SK-N-SH (cell line): Measurements from ENCODE around the gene CBFB. TPM values are rescaled to one million over a fixed set of nuclear protein-coding genes. Genes with fewer than 3 reads are reported as not detected.

Source experiments
- CTCF ChIA-PET: fragments of 300-600, 350-600 bp; formaldehyde crosslinking; extraction: SDS; loops from one replicate; lab custom pipeline; 2021; lab: Yijun Ruan, JAX
- POLR2A ChIA-PET: fragments of 350-600 bp; sonication (Branson Sonifier 250); formaldehyde crosslinking; extraction: SDS; loops from one replicate; lab custom pipeline; 2020; ENCODE audit warnings: antibody characterized with exemption, inconsistent platforms; lab: Yijun Ruan, JAX
- DNase-seq: peaks from one replicate; pipeline ENCODE4 v3.0.0; 2012
- H2AFZ ChIP-seq: fragments of 200-600 bp; sonication (generic); 2 replicates; pipeline ENCODE4 v1.8.1; 2016; ENCODE audit warnings: antibody characterized with exemption, mild to moderate bottlenecking, low read depth
- H3F3A ChIP-seq: fragments of 200-600 bp; sonication (generic); replicated peaks from 2 replicates; pipeline ENCODE3; 2016; ENCODE audit warnings: antibody characterized with exemption, mild to moderate bottlenecking; ENCODE audit not compliant: insufficient read depth
- H3K27ac ChIP-seq, 2 experiments: fragments of 200-500 bp in 1 of 2; fragments of 200-600 bp in 1 of 2; sonication (Bioruptor generic) in 1 of 2; sonication (generic), shearing (Covaris generic) in 1 of 2; 2 replicates each; pipeline versions ENCODE4 v1.5.1 to v1.6.1; 2014 to 2016; ENCODE audit warnings: low read depth in 2 of 2, inconsistent platforms in 1 of 2, low read length in 1 of 2, mild to moderate bottlenecking in 1 of 2, mixed read lengths in 1 of 2
- H3K27me3 ChIP-seq: fragments of 200-600 bp; sonication (generic), shearing (Covaris generic); 2 replicates; pipeline ENCODE4 v1.6.1; 2016; ENCODE audit warnings: mixed run types; ENCODE audit not compliant: insufficient read depth
- H3K36me3 ChIP-seq, 2 experiments: fragments of 200-500 bp in 1 of 2; fragments of 200-600 bp in 1 of 2; sonication (Bioruptor generic) in 1 of 2; sonication (generic) in 1 of 2; replicated peaks in 1 of 2; 2 replicates each; pipeline versions ENCODE3 to v1.5.1; 2014 to 2016; ENCODE audit warnings: low read length in 1 of 2, mild to moderate bottlenecking in 1 of 2; ENCODE audit not compliant: insufficient read depth in 2 of 2, control insufficient read depth in 1 of 2
- H3K4me1 ChIP-seq, 2 experiments: fragments of 200-500 bp in 1 of 2; fragments of 200-600 bp in 1 of 2; sonication (Bioruptor generic) in 1 of 2; sonication (generic), shearing (Covaris generic) in 1 of 2; 2 replicates each; pipeline versions ENCODE4 v1.5.1 to v1.6.1; 2014 to 2016; ENCODE audit warnings: low read depth in 1 of 2, low read length in 1 of 2, mixed run types in 1 of 2; ENCODE audit not compliant: insufficient read depth in 2 of 2, control insufficient read depth in 1 of 2
- H3K4me2 ChIP-seq: fragments of 200-600 bp; sonication (generic), shearing (Covaris generic); 2 replicates; pipeline ENCODE4 v1.6.1; 2017; ENCODE audit warnings: mixed run types
- H3K4me3 ChIP-seq, 2 experiments: fragments of 200-500 bp in 1 of 2; fragments of 200-600 bp in 1 of 2; sonication (Bioruptor generic) in 1 of 2; sonication (generic), shearing (Covaris generic) in 1 of 2; 2 replicates each; pipeline versions ENCODE4 v1.5.1 to v1.8.1; 2014 to 2016; ENCODE audit warnings: low read depth in 2 of 2, inconsistent platforms in 1 of 2, low read length in 1 of 2, mild to moderate bottlenecking in 1 of 2, mixed read lengths in 1 of 2, moderate library complexity in 1 of 2
- H3K79me2 ChIP-seq: fragments of 200-600 bp; sonication (generic); 2 replicates; pipeline ENCODE4 v1.8.1; 2017; ENCODE audit warnings: mild to moderate bottlenecking; ENCODE audit not compliant: insufficient read depth
- H3K9ac ChIP-seq: fragments of 200-600 bp; sonication (generic); 2 replicates; pipeline ENCODE4 v1.6.1; 2017; ENCODE audit warnings: mixed run types
- H3K9me2 ChIP-seq: fragments of 200-600 bp; sonication (generic); 2 replicates; pipeline ENCODE4 v1.6.1; 2017; ENCODE audit warnings: mixed run types
- H3K9me3 ChIP-seq: fragments of 200-600 bp; sonication (generic); 2 replicates; pipeline ENCODE4 v1.6.1; 2017; ENCODE audit warnings: mixed run types, mild to moderate bottlenecking, moderate library complexity
- H4K20me1 ChIP-seq: fragments of 200-600 bp; sonication (generic); 2 replicates; pipeline ENCODE4 v1.6.1; 2017; ENCODE audit warnings: mild to moderate bottlenecking, mixed run types; ENCODE audit not compliant: insufficient read depth
- CHD2 ChIP-seq: fragments of 150-350 bp; IDR thresholded peaks from 2 replicates; pipeline ENCODE4 v1.6.1; 2018; ENCODE audit warnings: low read length; ENCODE audit not compliant: partially characterized antibody
- ELF1 ChIP-seq: IDR thresholded peaks from 2 replicates; pipeline ENCODE4 v1.4.0; 2012
- EZH2phosphoT487 ChIP-seq: fragments of 200-600 bp; sonication (generic); IDR thresholded peaks from 2 replicates; pipeline ENCODE4 v1.6.1; 2017; ENCODE audit warnings: low read depth, mixed run types, mild to moderate bottlenecking, antibody characterized with exemption, moderate library complexity, borderline replicate concordance
- FOSL2 ChIP-seq: IDR thresholded peaks from 2 replicates; pipeline ENCODE4 v1.4.0; 2012; ENCODE audit warnings: low read depth, mild to moderate bottlenecking, moderate library complexity, borderline replicate concordance
- FOXM1 ChIP-seq: IDR thresholded peaks from 2 replicates; pipeline ENCODE4 v1.4.0; 2012; ENCODE audit warnings: low read depth, mild to moderate bottlenecking
- GABPA ChIP-seq: IDR thresholded peaks from 2 replicates; pipeline ENCODE4 v1.4.0; 2012; ENCODE audit warnings: low read depth, mild to moderate bottlenecking
- NFIC ChIP-seq: IDR thresholded peaks from 2 replicates; pipeline ENCODE4 v1.4.0; 2012; ENCODE audit warnings: borderline replicate concordance
- NRF1 ChIP-seq: IDR thresholded peaks from 2 replicates; pipeline ENCODE4 v1.6.1; 2012; ENCODE audit warnings: low read depth, mild to moderate bottlenecking, low read length
- POLR2AphosphoS5 ChIP-seq: IDR thresholded peaks from 2 replicates; pipeline ENCODE4 v1.6.1; 2012; ENCODE audit warnings: low read depth, low read length
- RAD21 ChIP-seq: IDR thresholded peaks from 2 replicates; pipeline ENCODE4 v1.6.1; 2012; ENCODE audit warnings: mild to moderate bottlenecking, low read length
- RFX5 ChIP-seq: IDR thresholded peaks from 2 replicates; pipeline ENCODE4 v1.6.1; 2012; ENCODE audit warnings: mild to moderate bottlenecking, improper control_type of control experiment, low read length
- RXRA ChIP-seq: IDR thresholded peaks from 2 replicates; pipeline ENCODE4 v1.4.0; 2012; ENCODE audit warnings: low read depth, mild to moderate bottlenecking, borderline replicate concordance
- TEAD4 ChIP-seq: IDR thresholded peaks from 2 replicates; pipeline ENCODE4 v1.4.0; 2012; ENCODE audit warnings: mild to moderate bottlenecking, borderline replicate concordance; ENCODE audit not compliant: insufficient read depth
- YY1 ChIP-seq: IDR thresholded peaks from 2 replicates; pipeline ENCODE4 v1.4.0; 2012; ENCODE audit warnings: low read depth, mild to moderate bottlenecking
- WGBS: methylation state at CpG from one replicate; pipeline ENCODE4 v1.1.6; 2017; ENCODE audit warnings: low lambda C conversion rate; 5-methylcytosine and 5-hydroxymethylcytosine counted together
- polyA plus RNA-seq, 3 experiments: library from polyadenylated mRNA; depleted of rRNA; stranded (reverse); fragments of >200 nt; gene quantifications; 2 replicates each; pipeline ENCODE4 v1.2.3, GENCODE V29; 2012
- TF ChIP-seq, protein P1 (sequence below): IDR thresholded peaks from 2 replicates; pipeline ENCODE4 v1.4.0; 2012; ENCODE audit warnings: low read depth, borderline replicate concordance
- TF ChIP-seq, protein P2 (sequence below): IDR thresholded peaks from 2 replicates; pipeline ENCODE4 v1.4.0; 2012; ENCODE audit warnings: low read depth
- TF ChIP-seq, protein P3 (sequence below): IDR thresholded peaks from 2 replicates; pipeline ENCODE4 v1.6.1; 2012; ENCODE audit warnings: mild to moderate bottlenecking, low read depth, low read length, moderate library complexity
- TF ChIP-seq, protein P4 (sequence below): IDR thresholded peaks from 2 replicates; pipeline ENCODE4; 2012
- TF ChIP-seq, protein P5 (sequence below): IDR thresholded peaks from 2 replicates; pipeline ENCODE4 v1.4.0; 2012; ENCODE audit warnings: low read depth, borderline replicate concordance
- TF ChIP-seq, protein P6 (sequence below): fragments of 150-350 bp; IDR thresholded peaks from 2 replicates; pipeline ENCODE4 v1.6.1; 2016; ENCODE audit warnings: mild to moderate bottlenecking, low read depth, low read length

The CBFB gene
- polyA plus RNA-seq, 1 of the 3 experiments (the other 2 are of a cell fraction), result 40.1 TPM

DNA sequence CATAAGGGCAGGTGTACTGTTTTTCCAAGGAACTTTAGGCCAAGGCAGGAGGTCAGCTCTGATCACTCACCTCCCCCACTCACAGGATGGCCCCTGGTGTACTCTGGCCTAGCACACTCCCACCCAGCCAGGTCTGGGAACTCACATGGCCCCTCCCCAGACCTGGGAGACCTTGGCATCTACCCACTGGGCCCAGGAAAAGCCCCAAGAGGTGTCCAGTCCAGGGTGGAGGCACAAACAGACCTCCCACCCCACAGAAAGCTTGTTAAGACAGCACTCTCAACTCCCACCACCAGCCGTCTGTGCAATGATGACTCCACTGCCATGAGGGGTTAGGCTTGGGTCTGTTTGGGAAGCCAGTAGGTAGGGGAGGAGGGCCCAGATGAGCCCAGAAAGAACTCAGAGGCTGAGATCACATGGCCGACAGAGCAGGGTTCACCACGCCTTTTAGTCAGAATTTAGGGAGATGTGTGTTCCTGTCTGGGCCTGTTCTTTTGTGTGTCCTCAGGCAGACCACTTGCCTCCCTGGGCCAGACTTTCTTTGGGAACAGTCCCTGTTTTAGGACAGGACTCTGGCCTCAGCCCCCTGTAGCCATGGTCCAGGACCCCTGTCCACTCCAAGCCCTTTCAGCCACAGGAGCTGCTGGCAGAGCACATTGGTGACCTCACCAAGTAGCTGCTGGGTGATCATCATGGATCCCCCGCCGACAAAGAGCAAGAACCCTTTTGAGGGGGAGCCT is 12.1 kb upstream of the CBFB start:
- Histone ChIP-seq H3K79me2 (no peaks in the 10 kb centered on the region), H3K9me3 (no peaks in the 10 kb centered on the region), H3K9me2 (no peaks in the 10 kb centered on the region), H3K27ac (no peak overlapping the region), H3K4me1 (peaks cover 8 to 11% of the 10 kb centered on the region in 2 experiments; a peak in 1 of 4 replicates), H3K4me2 (no peak overlapping the region), H3K36me3 (no peaks in the 10 kb centered on the region), H3K27me3 (no peaks in the 10 kb centered on the region), H3K9ac (no peak overlapping the region), H3F3A (peaks cover 10% of the 10 kb centered on the region), H3K4me3 (no peak overlapping the region), H2AFZ (no peak overlapping the region), H4K20me1 (no peaks in the 10 kb centered on the region)
- 74% methylated on average over 5 of the region's 5 CpGs for WGBS
- ChIA-PET CTCF (interaction anchor here (0.9 to 23.0 kb wide), 29 partner anchors 10 to 172 kb away, joined by 3 to 470 read pairs (median 6); partner anchors contain the start of genes B3GNT9, CDH16, EXOC3L1 and FBXL8), POLR2A (interaction anchor here (1.0 kb wide), 1 partner anchor 140 kb away, joined by 3 read pairs; no protein-coding TSS in a partner anchor)
- no peak for DNase-seq
- TF ChIP-seq FOSL2 (no peak), RAD21 (no peak), FOXM1 (no peak), CHD2 (no peak), YY1 (no peak), TEAD4 (no peak), RFX5 (no peak), POLR2AphosphoS5 (no peak), ELF1 (no peak), EZH2phosphoT487 (no peak), GABPA (no peak), RXRA (no peak), NRF1 (no peak), NFIC (no peak)
- TF ChIP-seq, protein P1, sequence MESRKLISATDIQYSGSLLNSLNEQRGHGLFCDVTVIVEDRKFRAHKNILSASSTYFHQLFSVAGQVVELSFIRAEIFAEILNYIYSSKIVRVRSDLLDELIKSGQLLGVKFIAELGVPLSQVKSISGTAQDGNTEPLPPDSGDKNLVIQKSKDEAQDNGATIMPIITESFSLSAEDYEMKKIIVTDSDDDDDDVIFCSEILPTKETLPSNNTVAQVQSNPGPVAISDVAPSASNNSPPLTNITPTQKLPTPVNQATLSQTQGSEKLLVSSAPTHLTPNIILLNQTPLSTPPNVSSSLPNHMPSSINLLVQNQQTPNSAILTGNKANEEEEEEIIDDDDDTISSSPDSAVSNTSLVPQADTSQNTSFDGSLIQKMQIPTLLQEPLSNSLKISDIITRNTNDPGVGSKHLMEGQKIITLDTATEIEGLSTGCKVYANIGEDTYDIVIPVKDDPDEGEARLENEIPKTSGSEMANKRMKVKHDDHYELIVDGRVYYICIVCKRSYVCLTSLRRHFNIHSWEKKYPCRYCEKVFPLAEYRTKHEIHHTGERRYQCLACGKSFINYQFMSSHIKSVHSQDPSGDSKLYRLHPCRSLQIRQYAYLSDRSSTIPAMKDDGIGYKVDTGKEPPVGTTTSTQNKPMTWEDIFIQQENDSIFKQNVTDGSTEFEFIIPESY, result no peak
- TF ChIP-seq, protein P2, sequence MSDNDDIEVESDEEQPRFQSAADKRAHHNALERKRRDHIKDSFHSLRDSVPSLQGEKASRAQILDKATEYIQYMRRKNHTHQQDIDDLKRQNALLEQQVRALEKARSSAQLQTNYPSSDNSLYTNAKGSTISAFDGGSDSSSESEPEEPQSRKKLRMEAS, result no peak
- TF ChIP-seq, protein P3, sequence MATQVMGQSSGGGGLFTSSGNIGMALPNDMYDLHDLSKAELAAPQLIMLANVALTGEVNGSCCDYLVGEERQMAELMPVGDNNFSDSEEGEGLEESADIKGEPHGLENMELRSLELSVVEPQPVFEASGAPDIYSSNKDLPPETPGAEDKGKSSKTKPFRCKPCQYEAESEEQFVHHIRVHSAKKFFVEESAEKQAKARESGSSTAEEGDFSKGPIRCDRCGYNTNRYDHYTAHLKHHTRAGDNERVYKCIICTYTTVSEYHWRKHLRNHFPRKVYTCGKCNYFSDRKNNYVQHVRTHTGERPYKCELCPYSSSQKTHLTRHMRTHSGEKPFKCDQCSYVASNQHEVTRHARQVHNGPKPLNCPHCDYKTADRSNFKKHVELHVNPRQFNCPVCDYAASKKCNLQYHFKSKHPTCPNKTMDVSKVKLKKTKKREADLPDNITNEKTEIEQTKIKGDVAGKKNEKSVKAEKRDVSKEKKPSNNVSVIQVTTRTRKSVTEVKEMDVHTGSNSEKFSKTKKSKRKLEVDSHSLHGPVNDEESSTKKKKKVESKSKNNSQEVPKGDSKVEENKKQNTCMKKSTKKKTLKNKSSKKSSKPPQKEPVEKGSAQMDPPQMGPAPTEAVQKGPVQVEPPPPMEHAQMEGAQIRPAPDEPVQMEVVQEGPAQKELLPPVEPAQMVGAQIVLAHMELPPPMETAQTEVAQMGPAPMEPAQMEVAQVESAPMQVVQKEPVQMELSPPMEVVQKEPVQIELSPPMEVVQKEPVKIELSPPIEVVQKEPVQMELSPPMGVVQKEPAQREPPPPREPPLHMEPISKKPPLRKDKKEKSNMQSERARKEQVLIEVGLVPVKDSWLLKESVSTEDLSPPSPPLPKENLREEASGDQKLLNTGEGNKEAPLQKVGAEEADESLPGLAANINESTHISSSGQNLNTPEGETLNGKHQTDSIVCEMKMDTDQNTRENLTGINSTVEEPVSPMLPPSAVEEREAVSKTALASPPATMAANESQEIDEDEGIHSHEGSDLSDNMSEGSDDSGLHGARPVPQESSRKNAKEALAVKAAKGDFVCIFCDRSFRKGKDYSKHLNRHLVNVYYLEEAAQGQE, result no peak
- TF ChIP-seq, protein P4, sequence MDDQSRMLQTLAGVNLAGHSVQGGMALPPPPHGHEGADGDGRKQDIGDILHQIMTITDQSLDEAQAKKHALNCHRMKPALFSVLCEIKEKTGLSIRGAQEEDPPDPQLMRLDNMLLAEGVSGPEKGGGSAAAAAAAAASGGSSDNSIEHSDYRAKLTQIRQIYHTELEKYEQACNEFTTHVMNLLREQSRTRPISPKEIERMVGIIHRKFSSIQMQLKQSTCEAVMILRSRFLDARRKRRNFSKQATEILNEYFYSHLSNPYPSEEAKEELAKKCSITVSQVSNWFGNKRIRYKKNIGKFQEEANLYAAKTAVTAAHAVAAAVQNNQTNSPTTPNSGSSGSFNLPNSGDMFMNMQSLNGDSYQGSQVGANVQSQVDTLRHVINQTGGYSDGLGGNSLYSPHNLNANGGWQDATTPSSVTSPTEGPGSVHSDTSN, result no peak
- TF ChIP-seq, protein P5, sequence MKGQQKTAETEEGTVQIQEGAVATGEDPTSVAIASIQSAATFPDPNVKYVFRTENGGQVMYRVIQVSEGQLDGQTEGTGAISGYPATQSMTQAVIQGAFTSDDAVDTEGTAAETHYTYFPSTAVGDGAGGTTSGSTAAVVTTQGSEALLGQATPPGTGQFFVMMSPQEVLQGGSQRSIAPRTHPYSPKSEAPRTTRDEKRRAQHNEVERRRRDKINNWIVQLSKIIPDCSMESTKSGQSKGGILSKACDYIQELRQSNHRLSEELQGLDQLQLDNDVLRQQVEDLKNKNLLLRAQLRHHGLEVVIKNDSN, result no peak
- TF ChIP-seq, protein P6, sequence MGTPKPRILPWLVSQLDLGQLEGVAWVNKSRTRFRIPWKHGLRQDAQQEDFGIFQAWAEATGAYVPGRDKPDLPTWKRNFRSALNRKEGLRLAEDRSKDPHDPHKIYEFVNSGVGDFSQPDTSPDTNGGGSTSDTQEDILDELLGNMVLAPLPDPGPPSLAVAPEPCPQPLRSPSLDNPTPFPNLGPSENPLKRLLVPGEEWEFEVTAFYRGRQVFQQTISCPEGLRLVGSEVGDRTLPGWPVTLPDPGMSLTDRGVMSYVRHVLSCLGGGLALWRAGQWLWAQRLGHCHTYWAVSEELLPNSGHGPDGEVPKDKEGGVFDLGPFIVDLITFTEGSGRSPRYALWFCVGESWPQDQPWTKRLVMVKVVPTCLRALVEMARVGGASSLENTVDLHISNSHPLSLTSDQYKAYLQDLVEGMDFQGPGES, result no peak
